ENCODE results near the gene SARDH. TPM values are rescaled to one million over a fixed set of nuclear protein-coding genes. Genes with fewer than 3 reads are reported as not detected.

SARDH gene
- total RNA-seq, 4 donors from 2014 or later: 0.39 to 2.9 (median 0.51) TPM

- no peak overlapping the region for H3K27ac ChIP-seq (replicated peaks in 1 of 4)
- H3K36me3 ChIP-seq: no peaks in the 10 kb centered on the region
- TF ChIP-seq POLR2A (IDR thresholded peaks at IDR 0.05; ENCODE audit: low read depth) (no peak), CTCF (IDR thresholded peaks at IDR 0.05) (no peak), EP300 (IDR thresholded peaks at IDR 0.05) (no peak), POLR2AphosphoS5 (IDR thresholded peaks at IDR 0.05) (no peak)
- DNase-seq (ENCODE audit: extremely low spot score): no peak
- intact Hi-C loops (cut with DNase I): no loop called here
- peaks cover 5 to 18% (median 16%) of the 10 kb centered on the region in 4 donors for H3K4me1 ChIP-seq
- 85% methylated on average over 11 of the region's 17 CpGs for WGBS
- H3K4me3 ChIP-seq: no peak overlapping the region
- no peaks in the 10 kb centered on the region for H3K9me3 ChIP-seq
- H3K27me3 ChIP-seq: peaks cover 0 to 15% (median 0%) of the 10 kb centered on the region in 4 donors
Observed at GRCh38 chr9:133739408-133740280, 1.5 kb upstream of the SARDH start.

GRCh38 chr9:133738640-133739225 lies 581 bp upstream of the SARDH start:
- intact Hi-C loops (cut with DNase I): no loop called here
- TF ChIP-seq POLR2A (IDR thresholded peaks at IDR 0.05; ENCODE audit: low read depth) (no peak), POLR2AphosphoS5 (IDR thresholded peaks at IDR 0.05) (no peak), CTCF (IDR thresholded peaks at IDR 0.05) (no peak), EP300 (IDR thresholded peaks at IDR 0.05) (no peak)
- DNase-seq (ENCODE audit: extremely low spot score): no peak
- Histone ChIP-seq H3K36me3 (no peaks in the 10 kb centered on the region), H3K27me3 (peaks cover 0 to 22% (median 0%) of the 10 kb centered on the region in 4 donors), H3K4me3 (peak overlapping the region; percentile 45 to 56 (median 48)), H3K27ac (replicated peaks in 1 of 4) (no peak overlapping the region), H3K4me1 (peaks cover 5 to 18% (median 16%) of the 10 kb centered on the region in 4 donors), H3K9me3 (no peaks in the 10 kb centered on the region)
- 78% methylated on average over 12 of the region's 13 CpGs for WGBS

GRCh38 chr9:133737071-133737773 lies 930 bp downstream of the SARDH start:
- Histone ChIP-seq H3K36me3 (no peaks in the 10 kb centered on the region), H3K9me3 (no peaks in the 10 kb centered on the region), H3K4me1 (peaks cover 5 to 18% (median 16%) of the 10 kb centered on the region in 4 donors), H3K4me3 (peak overlapping the region in 1 of 4 donors; percentile 45), H3K27ac (replicated peaks in 1 of 4) (no peak overlapping the region), H3K27me3 (peaks cover 0 to 19% (median 0%) of the 10 kb centered on the region in 4 donors)
- intact Hi-C loops (cut with DNase I): no loop called here
- no peak for TF ChIP-seq EP300 (IDR thresholded peaks at IDR 0.05)
- TF ChIP-seq POLR2A (IDR thresholded peaks at IDR 0.05; ENCODE audit: low read depth): no peak
- 64% methylated on average over 12 of the region's 15 CpGs for WGBS
- no peak for DNase-seq (ENCODE audit: extremely low spot score)

- TF ChIP-seq POLR2A (IDR thresholded peaks at IDR 0.05; ENCODE audit: low read depth) (no peak), POLR2AphosphoS5 (IDR thresholded peaks at IDR 0.05) (no peak), CTCF (IDR thresholded peaks at IDR 0.05) (no peak), EP300 (IDR thresholded peaks at IDR 0.05) (no peak)
- 91% methylated on average over 8 of the region's 8 CpGs for WGBS
Observed at GRCh38 chr9:133735931-133736330, 2.2 kb downstream of the SARDH start.

GRCh38 chr9:133735415-133735775 lies 2.8 kb downstream of the SARDH start:
- no peak overlapping the region for H3K27ac ChIP-seq (replicated peaks in 1 of 4)
- 83% methylated on average over 7 of the region's 10 CpGs for WGBS
- no peak for DNase-seq (ENCODE audit: extremely low spot score)

More at GRCh38 chr9:133735931-133736330, 2.2 kb downstream of the SARDH start:
- no peaks in the 10 kb centered on the region for H3K9me3 ChIP-seq
- peaks cover 5 to 18% (median 16%) of the 10 kb centered on the region in 4 donors for H3K4me1 ChIP-seq
- intact Hi-C loops (cut with DNase I): no loop called here
- H3K27ac ChIP-seq (replicated peaks in 1 of 4): no peak overlapping the region
- DNase-seq (ENCODE audit: extremely low spot score): no peak
- no peaks in the 10 kb centered on the region for H3K36me3 ChIP-seq
- H3K27me3 ChIP-seq: peaks cover 0 to 17% (median 0%) of the 10 kb centered on the region in 4 donors
- H3K4me3 ChIP-seq: no peak overlapping the region

More at GRCh38 chr9:133735415-133735775, 2.8 kb downstream of the SARDH start:
- no peak overlapping the region for H3K4me3 ChIP-seq
- peaks cover 0 to 17% (median 0%) of the 10 kb centered on the region in 4 donors for H3K27me3 ChIP-seq
- intact Hi-C loops (cut with DNase I): no loop called here
- H3K4me1 ChIP-seq: peaks cover 5 to 18% (median 16%) of the 10 kb centered on the region in 4 donors
- no peak for TF ChIP-seq EP300 (IDR thresholded peaks at IDR 0.05)
- no peak for TF ChIP-seq POLR2A (IDR thresholded peaks at IDR 0.05; ENCODE audit: low read depth)
- no peak for TF ChIP-seq CTCF (IDR thresholded peaks at IDR 0.05)
- TF ChIP-seq POLR2AphosphoS5 (IDR thresholded peaks at IDR 0.05): no peak
- H3K9me3 ChIP-seq: no peaks in the 10 kb centered on the region
- no peaks in the 10 kb centered on the region for H3K36me3 ChIP-seq

All from esophagus muscularis mucosa (tissue), 4 donors.